ENCODE results near the gene MAPT.

GRCh38 chr17:45974916-45975630 lies 80.7 kb downstream of the MAPT start:
- no peak for TF ChIP-seq CTCF (IDR thresholded peaks at IDR 0.05)
- no peak for TF ChIP-seq POLR2A (IDR thresholded peaks at IDR 0.05; ENCODE audit: low read depth)
- no peak for TF ChIP-seq EP300 (IDR thresholded peaks at IDR 0.05)
- no peak for TF ChIP-seq POLR2AphosphoS5 (IDR thresholded peaks at IDR 0.05)
